HG03280 (cell line): ENCODE data around the gene ADIPOR2.

Experiments used
- ATAC-seq: cut with Tn5 transposase; IDR thresholded peaks from one replicate; pipeline ENCODE4 v1.9.1; 2021; ENCODE audit warnings: mild to moderate bottlenecking, moderate library complexity; ENCODE audit not compliant: unreplicated experiment

ADIPOR2 gene

DNA sequence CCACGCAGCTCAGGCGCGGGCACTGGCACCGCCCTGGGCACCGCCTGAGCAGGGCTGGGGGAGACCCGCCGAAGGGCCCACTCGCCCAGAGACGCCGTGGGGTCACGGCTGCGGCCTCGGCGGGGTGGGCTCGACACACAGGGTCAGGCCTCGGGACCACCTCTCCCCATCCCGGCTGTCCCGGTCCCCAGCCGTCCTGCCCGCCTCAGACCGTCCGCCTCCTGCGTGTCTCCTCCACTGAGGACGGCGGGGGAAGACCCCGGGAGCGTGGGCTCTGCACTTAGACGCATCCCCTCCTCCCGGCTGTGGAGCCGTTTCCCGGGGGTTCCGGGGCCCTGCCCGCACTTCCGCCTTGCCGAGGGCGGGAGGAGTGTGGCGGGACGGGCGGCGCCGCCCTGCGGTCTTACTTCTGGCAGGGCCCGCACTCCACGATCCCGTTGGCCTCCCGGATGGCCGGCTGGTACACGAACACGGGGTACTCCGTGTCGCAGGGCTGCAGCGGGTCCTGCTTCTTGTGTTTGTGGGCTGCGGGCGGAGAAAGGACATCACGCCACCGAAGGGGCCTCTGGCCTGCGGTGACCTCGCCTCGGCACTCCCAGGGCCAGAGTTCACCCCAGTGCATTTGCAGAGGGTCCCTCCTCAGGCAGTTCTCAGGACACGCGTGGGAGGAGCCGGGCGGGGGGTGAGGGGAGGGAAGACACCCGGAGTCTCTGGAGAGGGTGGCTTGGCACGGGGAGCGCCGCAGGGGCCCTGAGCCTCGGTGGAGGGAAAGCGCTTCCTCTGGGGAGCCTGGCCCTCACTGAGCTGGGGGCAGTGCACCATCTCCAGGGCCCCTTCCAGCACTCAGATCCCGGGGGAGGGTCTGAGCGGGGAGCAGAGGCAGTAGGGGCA, 106.4 kb downstream of the ADIPOR2 start:
- peak; percentile 16 for ATAC-seq

- no peak for ATAC-seq
These were observed 107.2 kb downstream of the ADIPOR2 start for GRCh38 chr12:1797991-1798640.

DNA sequence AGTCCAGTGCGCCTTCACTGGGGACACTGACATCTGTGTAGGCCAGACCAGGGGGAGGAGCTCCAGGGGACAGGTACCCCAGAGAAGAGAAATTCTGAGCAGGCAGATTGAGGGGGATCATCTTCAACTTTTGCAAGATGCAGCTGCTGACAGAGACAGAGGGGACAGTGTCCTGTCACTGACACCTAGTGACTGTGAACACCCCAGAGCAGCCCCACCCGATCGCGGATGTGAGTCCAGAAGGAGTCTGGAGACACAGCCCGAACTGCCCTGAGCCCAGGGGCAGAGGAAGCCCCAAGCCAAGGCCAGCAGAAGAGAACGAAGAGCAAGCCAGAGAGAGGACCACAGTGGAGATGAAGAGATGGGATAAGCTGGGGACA, 107.8 kb downstream of the ADIPOR2 start:
- no peak for ATAC-seq

DNA sequence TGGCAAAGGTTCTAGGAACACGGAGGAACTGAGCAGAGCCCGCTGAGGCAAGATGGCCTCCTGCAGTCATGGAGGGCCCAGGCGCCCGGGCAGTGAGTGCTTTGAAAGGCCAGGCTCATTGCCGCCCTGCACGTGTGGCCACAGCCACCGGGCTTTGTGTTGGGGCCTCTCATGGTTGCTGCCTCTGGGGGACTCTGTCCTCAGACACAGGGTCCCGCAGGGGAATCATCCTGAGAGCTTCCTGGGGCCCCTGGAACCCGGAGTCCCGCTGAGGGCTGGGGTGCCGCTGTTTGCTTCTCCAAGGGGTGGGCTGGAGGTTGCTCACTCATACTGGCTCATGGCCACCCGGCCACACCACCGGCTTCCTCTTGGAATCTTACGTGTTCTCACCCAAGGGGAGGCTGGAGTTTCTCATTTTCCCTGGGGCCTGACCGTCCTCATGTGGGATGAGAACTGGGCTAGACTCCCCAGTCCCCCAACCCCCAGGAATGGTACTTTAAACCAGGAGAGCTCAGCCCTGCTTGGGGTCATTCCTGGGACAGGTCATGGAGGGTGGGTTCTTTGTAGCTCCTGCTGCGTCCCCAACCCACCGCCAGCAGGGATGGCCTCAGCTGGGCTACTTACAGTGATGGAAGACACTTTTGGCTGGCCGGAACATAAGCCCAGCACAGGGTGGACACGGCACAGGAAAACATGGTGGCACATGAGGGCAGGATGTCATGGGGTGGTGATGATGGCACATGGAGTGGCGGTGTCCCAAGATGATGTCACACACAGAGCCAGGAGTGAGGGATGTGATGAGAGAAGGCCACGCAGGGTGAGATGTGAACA, 108.4 kb downstream of the ADIPOR2 start:
- no peak for ATAC-seq

DNA sequence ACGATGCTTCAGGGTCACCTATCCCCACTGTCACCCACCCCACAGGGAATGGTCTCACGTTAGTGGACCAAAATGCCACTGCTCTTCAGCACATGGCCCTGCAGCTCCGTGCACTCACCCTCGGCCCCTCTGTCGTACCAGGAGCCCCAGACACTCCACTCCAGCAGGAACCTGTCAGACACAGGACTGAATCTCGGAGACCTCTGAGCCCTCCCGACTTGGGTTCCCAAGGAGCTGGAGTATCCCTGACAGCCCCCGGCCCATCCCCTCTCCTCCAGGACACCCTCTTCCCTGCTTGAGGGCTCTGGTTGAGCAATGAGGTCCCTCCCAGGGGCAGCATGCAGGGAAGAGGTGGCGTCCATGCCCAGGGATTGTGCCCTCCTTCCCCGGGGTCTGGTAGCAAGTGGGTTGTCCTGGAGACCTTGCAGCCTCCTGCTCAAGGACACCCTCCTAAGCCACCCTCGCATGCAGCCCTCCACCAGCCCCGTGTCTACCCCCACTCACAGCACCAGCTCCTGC, 109.1 kb downstream of the ADIPOR2 start:
- no peak for ATAC-seq

- no peak for ATAC-seq
These were observed 109.8 kb downstream of the ADIPOR2 start for GRCh38 chr12:1800401-1801302.

GRCh38 chr12:1801303-1801975, 110.6 kb downstream of the ADIPOR2 start:
- no peak for ATAC-seq

DNA sequence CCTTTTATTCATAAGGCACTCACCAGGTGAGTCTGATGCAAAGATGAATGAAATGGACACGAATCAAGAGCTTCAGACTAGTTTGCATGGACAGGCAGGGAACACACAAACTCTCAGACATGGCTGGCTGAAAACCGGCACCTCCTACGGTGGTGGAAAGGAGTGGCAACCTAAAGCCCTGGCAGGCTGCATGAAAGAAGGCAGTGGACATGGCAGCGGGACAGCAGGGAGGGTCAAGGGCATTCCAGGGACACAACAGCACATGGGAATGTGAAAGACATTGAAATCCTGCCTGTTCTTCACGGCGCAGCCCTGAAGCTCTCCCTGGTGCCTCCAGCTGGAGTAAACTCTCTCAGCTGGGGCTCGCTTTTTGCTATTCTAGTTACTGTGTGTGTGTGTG, 112.9 kb downstream of the ADIPOR2 start:
- ATAC-seq, result no peak

DNA sequence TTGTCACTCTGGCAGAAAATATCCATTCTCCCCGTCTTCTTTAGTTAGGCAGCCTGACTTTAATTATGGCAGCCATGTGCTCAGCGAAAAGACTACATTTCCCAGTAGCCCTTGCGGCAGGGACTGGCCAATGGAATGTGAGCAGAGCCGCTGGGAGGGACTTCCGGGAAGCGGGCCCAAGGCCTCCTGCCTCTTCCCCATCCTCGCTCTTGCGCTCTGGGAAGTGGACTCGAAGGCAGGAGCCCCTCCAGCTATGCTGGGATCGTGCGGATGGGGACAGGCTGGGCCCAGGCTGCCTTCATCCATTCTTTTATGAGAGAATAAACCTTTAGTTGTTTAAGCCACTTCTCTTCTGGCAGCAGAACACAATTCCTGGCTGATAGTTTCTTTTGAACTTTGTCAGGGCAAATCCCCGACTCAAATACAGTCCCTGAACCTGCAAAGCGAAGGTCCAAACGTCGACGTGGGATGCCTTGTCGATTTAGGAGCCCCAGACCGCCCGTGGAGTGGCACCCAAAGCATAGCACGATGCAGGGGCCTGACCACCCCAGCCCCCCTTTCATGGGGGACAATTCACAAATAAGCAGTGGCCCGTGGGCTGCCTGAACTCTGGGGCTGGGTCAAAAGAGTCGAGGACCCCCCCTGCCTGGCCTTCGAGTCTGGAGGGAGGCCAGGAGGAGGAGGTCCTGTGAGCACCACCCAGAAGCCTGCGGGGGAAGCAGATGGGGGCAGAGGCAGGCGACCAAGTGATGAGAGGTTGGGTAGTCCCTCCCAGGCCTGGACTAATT, 113.9 kb downstream of the ADIPOR2 start:
- peak; percentile 86 for ATAC-seq

DNA sequence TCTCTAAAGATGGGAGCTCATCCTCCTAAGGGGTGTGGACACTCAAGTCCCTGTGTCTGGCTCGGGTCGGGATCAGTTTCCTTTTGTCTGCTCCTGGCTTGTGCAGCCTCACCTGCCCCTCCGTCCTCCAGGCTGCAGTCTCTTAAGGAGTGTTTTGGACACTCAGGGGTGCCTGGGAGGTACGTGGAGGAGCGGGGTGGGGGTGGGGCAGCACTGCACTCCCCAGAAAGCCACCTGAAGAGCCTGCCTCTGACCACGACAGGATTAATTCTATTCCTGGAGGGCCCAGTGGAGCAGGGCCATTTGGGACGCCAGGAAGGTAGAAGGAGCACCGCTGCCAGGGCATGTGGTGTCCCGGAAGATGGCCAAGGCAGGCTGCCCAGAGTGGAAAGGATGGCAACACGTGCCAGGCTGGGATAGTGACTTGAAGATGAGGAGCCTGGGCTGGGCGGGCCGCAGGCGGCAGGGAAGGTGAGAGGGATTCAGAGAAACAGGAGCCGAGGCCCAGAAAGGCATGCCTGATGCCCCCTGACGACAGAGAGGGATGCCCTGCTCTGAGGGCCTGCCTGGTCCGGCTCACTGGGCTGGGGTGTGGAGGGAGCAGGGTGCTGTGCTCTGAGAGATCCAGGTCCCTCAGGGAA, 114.7 kb downstream of the ADIPOR2 start:
- ATAC-seq, result no peak

GRCh38 chr12:1806301-1807086, 115.6 kb downstream of the ADIPOR2 start:
- no peak for ATAC-seq

GRCh38 chr12:1807087-1807860, 116.4 kb downstream of the ADIPOR2 start:
- no peak for ATAC-seq

DNA sequence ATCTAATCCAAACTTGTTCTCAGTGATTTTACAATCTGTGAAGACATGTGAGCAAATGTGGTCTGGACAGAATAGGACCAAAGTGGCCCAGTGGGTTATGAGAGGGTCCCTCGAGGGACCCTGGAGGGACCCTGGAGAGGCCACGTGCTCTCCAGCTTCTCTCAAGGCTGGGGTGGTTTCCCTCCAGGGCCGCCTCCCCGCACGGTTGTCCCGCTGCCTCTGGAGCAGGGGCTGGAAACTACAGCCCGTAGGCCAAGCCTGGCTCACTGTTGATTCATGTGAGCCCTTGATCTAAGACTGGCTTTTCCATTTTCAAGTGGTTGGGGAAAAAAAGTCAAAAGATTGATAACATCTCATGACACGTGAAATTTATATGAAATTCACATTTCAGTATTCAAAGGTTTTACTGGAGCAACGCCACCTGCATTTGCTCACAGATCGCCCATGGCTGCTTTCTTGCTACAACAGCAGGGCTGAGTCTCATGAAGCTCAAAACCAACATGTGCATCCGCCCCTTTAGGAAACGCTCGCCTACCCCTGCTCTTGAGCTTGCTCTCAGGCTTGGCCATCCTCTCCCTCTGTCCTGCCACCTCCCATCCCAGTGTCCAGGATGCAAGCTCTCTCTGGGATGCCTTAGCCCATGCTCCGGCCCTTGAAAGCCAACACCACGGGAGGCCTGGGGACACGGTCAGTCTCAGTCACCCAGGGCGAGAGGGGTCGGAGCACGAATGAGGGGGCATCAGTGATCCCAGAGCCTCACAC, 117.3 kb downstream of the ADIPOR2 start:
- no peak for ATAC-seq

- no peak for ATAC-seq
These were observed 118.1 kb downstream of the ADIPOR2 start for GRCh38 chr12:1808798-1809480.

DNA sequence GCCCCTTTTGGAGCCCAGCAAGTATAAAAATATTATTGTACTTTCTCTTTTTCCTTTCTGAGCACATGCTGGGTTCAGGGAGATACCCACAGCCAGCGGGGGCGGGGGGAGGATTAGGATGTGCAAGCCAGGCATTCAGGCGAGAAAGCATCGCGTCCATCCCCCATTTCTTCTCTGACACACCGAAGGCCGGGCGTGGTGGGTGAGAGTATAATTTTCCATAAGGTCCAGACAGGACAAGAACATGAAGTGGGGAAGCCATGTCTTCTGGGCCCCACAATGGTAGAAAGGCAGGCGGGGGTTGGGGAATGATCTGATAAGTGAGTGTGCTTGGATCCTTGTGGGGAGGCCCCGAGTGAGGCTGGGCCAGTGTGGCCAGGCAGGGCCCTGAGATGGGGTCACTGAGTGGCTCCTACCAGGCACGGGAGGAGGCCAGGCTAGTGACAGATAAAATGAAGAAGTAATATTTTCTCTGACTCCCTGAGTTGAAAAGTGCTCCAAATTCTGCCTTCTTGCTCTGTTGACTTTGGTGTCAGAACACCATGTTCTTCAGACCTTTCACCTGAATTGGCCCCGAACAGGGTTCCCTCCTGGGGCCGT, 118.8 kb downstream of the ADIPOR2 start:
- ATAC-seq, result no peak
